IMR-90 (cell line): Measurements from ENCODE around the gene RNH1. TPM values are rescaled to one million over a fixed set of nuclear protein-coding genes. Genes with fewer than 3 reads are reported as not detected.

Experiments used
- ATAC-seq: fragments of 200-7000 bp; cut with Tn5 transposase; 2 replicates; pipeline ENCODE4 v1.9.1; 2020; ENCODE audit warnings: low read depth, mild to moderate bottlenecking, moderate library complexity
- BruUV-seq: library from RNA; stranded (reverse); fragments of 400-500 nt; replicated peaks from 2 replicates; lab custom pipeline; 2021; lab: Mats Ljungman, UMichigan
- CTCF ChIA-PET: fragments of 300-600 bp; formaldehyde crosslinking; extraction: SDS; loops from one replicate; lab custom pipeline; 2021; ENCODE audit warnings: antibody characterized with exemption; lab: Yijun Ruan, JAX
- POLR2A ChIA-PET: fragments of 300-600 bp; sonication (Branson Sonifier 250); formaldehyde crosslinking; loops from one replicate; lab custom pipeline; 2022; ENCODE audit warnings: antibody characterized with exemption; ENCODE audit not compliant: unreplicated experiment; lab: Charles Lee
- DNase-seq: peaks from one replicate; pipeline ENCODE4 v3.0.0; 2013
- H2AFZ ChIP-seq: replicated peaks from 2 replicates; pipeline ENCODE3; 2013; ENCODE audit warnings: low read length, mild to moderate bottlenecking; ENCODE audit not compliant: poor library complexity
- H2AK5ac ChIP-seq: 2 replicates; pipeline ENCODE4 v1.6.1; 2013; ENCODE audit warnings: low read depth, low read length, inconsistent platforms
- H2AK9ac ChIP-seq: replicated peaks from 2 replicates; pipeline ENCODE3; 2013; ENCODE audit warnings: mild to moderate bottlenecking, low read depth, low read length, moderate library complexity; ENCODE audit not compliant: poor library complexity
- H2BK120ac ChIP-seq: 2 replicates; pipeline ENCODE4 v1.6.1; 2013; ENCODE audit warnings: low read depth, low read length, inconsistent platforms
- H2BK15ac ChIP-seq: 3 replicates; pipeline ENCODE4 v1.6.1; 2013; ENCODE audit warnings: low read depth, low read length, inconsistent platforms
- H2BK20ac ChIP-seq: 2 replicates; pipeline ENCODE4 v1.6.1; 2013; ENCODE audit warnings: low read depth, mild to moderate bottlenecking, inconsistent platforms, low read length, moderate library complexity
- H2BK5ac ChIP-seq: 2 replicates; pipeline ENCODE4 v1.6.1; 2013; ENCODE audit warnings: mild to moderate bottlenecking, low read depth, low read length, inconsistent platforms; ENCODE audit not compliant: poor library complexity, severe bottlenecking
- H3K14ac ChIP-seq: replicated peaks from 2 replicates; pipeline ENCODE4 v1.6.1; 2013; ENCODE audit warnings: low read depth, low read length, inconsistent platforms
- H3K18ac ChIP-seq: 2 replicates; pipeline ENCODE4 v1.6.1; 2013; ENCODE audit warnings: low read depth, low read length, control low read depth
- H3K23ac ChIP-seq: 2 replicates; pipeline ENCODE4 v1.6.1; 2013; ENCODE audit warnings: low read depth, low read length, inconsistent platforms
- H3K27ac ChIP-seq: 2 replicates; pipeline ENCODE4 v1.5.1; 2013; ENCODE audit warnings: mild to moderate bottlenecking, control low read depth, low read length; ENCODE audit not compliant: insufficient read depth
- H3K27me3 ChIP-seq: 2 replicates; pipeline ENCODE4 v1.6.1; 2013; ENCODE audit warnings: low read length; ENCODE audit not compliant: control insufficient read depth, insufficient read depth
- H3K36me3 ChIP-seq: 2 replicates; pipeline ENCODE4 v1.6.1; 2013; ENCODE audit warnings: low read length, mixed read lengths; ENCODE audit not compliant: control insufficient read depth, insufficient read depth
- H3K4ac ChIP-seq: 2 replicates; pipeline ENCODE4 v1.6.1; 2013; ENCODE audit warnings: low read depth, low read length, inconsistent platforms
- H3K4me1 ChIP-seq: 2 replicates; pipeline ENCODE4 v1.6.1; 2013; ENCODE audit warnings: low read length, mixed read lengths; ENCODE audit not compliant: control insufficient read depth, insufficient read depth
- H3K4me2 ChIP-seq: 2 replicates; pipeline ENCODE4 v1.6.1; 2013; ENCODE audit warnings: low read depth, mild to moderate bottlenecking, control low read depth, low read length, moderate library complexity
- H3K4me3 ChIP-seq: 2 replicates; pipeline ENCODE4 v1.5.1; 2013; ENCODE audit warnings: low read depth, mild to moderate bottlenecking, control low read depth, low read length, moderate library complexity; ENCODE audit not compliant: insufficient read depth
- H3K56ac ChIP-seq: 2 replicates; pipeline ENCODE4 v1.6.1; 2013; ENCODE audit warnings: low read length, inconsistent platforms; ENCODE audit not compliant: insufficient read depth; ENCODE audit errors: extremely low read depth
- H3K79me1 ChIP-seq, 2 experiments: 2 replicates each; pipeline ENCODE4 v1.6.1; 2013; ENCODE audit warnings: low read length in 2 of 2, inconsistent platforms in 1 of 2, low read depth in 1 of 2
- H3K9ac ChIP-seq: 2 replicates; pipeline ENCODE4 v1.6.1; 2013; ENCODE audit warnings: low read depth, low read length, control low read depth
- H3K9me1 ChIP-seq: 2 replicates; pipeline ENCODE4 v1.6.1; 2013; ENCODE audit warnings: low read length, inconsistent platforms; ENCODE audit not compliant: insufficient read depth
- H3K9me3 ChIP-seq: 2 replicates; pipeline ENCODE4 v1.6.1; 2013; ENCODE audit warnings: low read length; ENCODE audit not compliant: control insufficient read depth, insufficient read depth
- H4K20me1 ChIP-seq: 2 replicates; pipeline ENCODE4 v1.6.1; 2013; ENCODE audit warnings: low read length, inconsistent platforms; ENCODE audit not compliant: insufficient read depth
- H4K5ac ChIP-seq: 2 replicates; pipeline ENCODE4 v1.6.1; 2013; ENCODE audit warnings: mild to moderate bottlenecking, low read depth, low read length, control low read depth
- H4K8ac ChIP-seq, 2 experiments: 2 replicates each; pipeline ENCODE4 v1.6.1; 2013; ENCODE audit warnings: low read depth in 2 of 2, low read length in 2 of 2, control low read depth in 1 of 2, inconsistent platforms in 1 of 2
- H4K91ac ChIP-seq: 2 replicates; pipeline ENCODE4 v1.6.1; 2013; ENCODE audit warnings: low read depth, low read length, inconsistent platforms; ENCODE audit not compliant: insufficient read depth
- BHLHE40 ChIP-seq: fragments of 150-350 bp; IDR thresholded peaks from 2 replicates; pipeline ENCODE4 v1.6.1; 2016; ENCODE audit warnings: mild to moderate bottlenecking, low read depth, low read length
- CHD1 ChIP-seq: IDR thresholded peaks from 2 replicates; pipeline ENCODE4 v1.6.1; 2012; ENCODE audit warnings: low read depth, low read length, improper control_type of control experiment
- ELK1 ChIP-seq: fragments of 150-350 bp; IDR thresholded peaks from 2 replicates; pipeline ENCODE4 v1.6.1; 2016; ENCODE audit warnings: low read depth, mild to moderate bottlenecking, low read length, moderate library complexity, borderline replicate concordance
- FOS ChIP-seq: fragments of 150-350 bp; IDR thresholded peaks from 2 replicates; pipeline ENCODE4 v1.6.1; 2016; ENCODE audit warnings: low read depth, low read length
- MAFK ChIP-seq: IDR thresholded peaks from 2 replicates; pipeline ENCODE4 v1.6.1; 2012; ENCODE audit warnings: low read depth, low read length, improper control_type of control experiment
- MAZ ChIP-seq: IDR thresholded peaks from 2 replicates; pipeline ENCODE4 v1.6.1; 2012; ENCODE audit warnings: low read depth, mild to moderate bottlenecking, low read length, improper control_type of control experiment, moderate library complexity, borderline replicate concordance
- MXI1 ChIP-seq: IDR thresholded peaks from 2 replicates; pipeline ENCODE4 v1.6.1; 2012; ENCODE audit warnings: low read depth, mild to moderate bottlenecking, low read length, moderate library complexity, borderline replicate concordance
- POLR2A ChIP-seq: IDR thresholded peaks from 2 replicates; pipeline ENCODE4 v1.6.1; 2012; ENCODE audit warnings: mild to moderate bottlenecking, low read depth, low read length
- RAD21 ChIP-seq: IDR thresholded peaks from 2 replicates; pipeline ENCODE4 v1.6.1; 2012; ENCODE audit warnings: low read length, improper control_type of control experiment
- RCOR1 ChIP-seq: IDR thresholded peaks from 2 replicates; pipeline ENCODE4 v1.6.1; 2012; ENCODE audit warnings: mild to moderate bottlenecking, low read length, improper control_type of control experiment; ENCODE audit not compliant: insufficient replicate concordance
- SMC3 ChIP-seq: fragments of 150-350 bp; IDR thresholded peaks from 2 replicates; pipeline ENCODE4 v1.6.1; 2016; ENCODE audit warnings: low read depth, mild to moderate bottlenecking, antibody characterized with exemption, low read length, moderate library complexity
- USF2 ChIP-seq: fragments of 150-350 bp; IDR thresholded peaks from 2 replicates; pipeline ENCODE4 v1.6.1; 2017; ENCODE audit warnings: mild to moderate bottlenecking, antibody characterized with exemption, low read length, low read depth
- WGBS, 2 experiments: methylation state at CpG; one replicate each; pipeline versions ENCODE4 v1.1.5 to v1.1.7; 2013; ENCODE audit warnings: missing lambda C conversion rate in 2 of 2; ENCODE audit not compliant: insufficient read length in 1 of 2; ENCODE audit errors: extremely low coverage in 2 of 2; 5-methylcytosine and 5-hydroxymethylcytosine counted together
- dilution Hi-C: fragments of 300-500 bp; cut with HindIII; formaldehyde crosslinking; loops from one replicate; pipeline ENCODE4 v1.14.3; 2018; ENCODE audit warnings: low sequenced_read_pairs; ENCODE audit not compliant: unreplicated experiment
- in situ Hi-C: fragments of 300-500 bp; cut with MboI; formaldehyde crosslinking; loops from 3 replicates; pipeline ENCODE4 v1.14.3; 2019; ENCODE audit warnings: low sequenced_read_pairs, inconsistent platforms, mixed read lengths
- intact Hi-C: fragments of 100-400 bp; cut with micrococcal nuclease; formaldehyde crosslinking; loops from 2 replicates; pipeline ENCODE4 v1.10.0; 2022
- polyA plus RNA-seq, 3 experiments: library from polyadenylated mRNA; depleted of rRNA; stranded (reverse); fragments of >200 nt; gene quantifications; 2 replicates each; pipeline ENCODE4 v1.2.3, GENCODE V29; 2012; ENCODE audit warnings: low replicate concordance in 1 of 3
- total RNA-seq: library from RNA; depleted of rRNA; stranded (reverse); fragments of >200 nt; gene quantifications from 2 replicates; pipeline ENCODE4 v1.2.3, GENCODE V29; 2012
- TF ChIP-seq, protein P1 (sequence below): conservative IDR thresholded peaks from 2 replicates; pipeline ENCODE4 v1.5.1; 2012; ENCODE audit warnings: mild to moderate bottlenecking, low read depth, low read length, improper control_type of control experiment

RNH1 gene
- total and polyA plus RNA-seq, 2 of the 4 experiments (the other 2 are of a cell fraction): 138 to 247 TPM

DNA sequence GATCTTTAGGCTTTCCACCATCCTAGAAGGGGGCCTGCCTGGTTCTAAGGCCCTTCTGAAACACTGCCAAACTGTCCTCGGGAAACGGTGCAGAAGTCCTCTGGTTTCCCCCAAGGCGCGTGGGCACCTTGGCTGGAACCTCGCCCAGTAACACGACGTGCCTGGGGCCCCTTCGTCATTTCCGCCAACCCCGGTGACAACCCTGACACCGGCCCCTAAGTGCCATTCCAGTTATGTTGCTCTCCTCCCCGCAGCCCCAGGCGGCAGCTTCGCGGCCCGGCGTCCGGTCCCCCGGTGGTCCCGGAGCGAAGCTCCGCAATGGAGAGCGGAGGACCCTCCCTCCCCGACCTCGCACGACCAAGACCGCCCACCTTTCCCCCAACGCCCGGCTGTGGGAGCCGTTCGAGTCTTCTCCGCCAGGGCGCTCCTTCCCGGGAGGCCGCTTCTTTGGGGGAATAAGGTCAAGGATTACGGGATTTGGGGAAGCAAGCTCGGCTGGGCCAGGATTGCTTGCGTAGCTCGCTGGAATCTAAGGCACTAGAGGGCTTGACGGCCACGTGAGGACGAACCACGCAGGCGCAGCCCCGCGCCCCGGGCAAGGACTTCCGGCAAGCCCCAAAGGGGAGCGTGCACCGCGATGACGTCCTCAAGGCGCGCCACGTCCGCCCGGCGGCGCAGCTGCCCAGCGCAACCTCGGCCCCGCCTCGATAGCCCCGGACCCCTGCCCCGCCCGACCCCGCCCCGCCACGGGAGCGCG, 626 bp downstream of the RNH1 start:
- H4K20me1 ChIP-seq: peaks cover 8% of the 10 kb centered on the region
- H3K9me3 ChIP-seq: no peaks in the 10 kb centered on the region
- DNase-seq: peak; percentile 98
- BruUV-seq: no TSS peak
- peak overlapping the region; percentile 87 to 99 for H4K8ac ChIP-seq
- H3K9ac ChIP-seq: peak overlapping the region; percentile 98
- CTCF ChIA-PET: interaction anchor here (1.0 kb wide), 1 partner anchor 13 kb away, joined by 3 read pairs; no protein-coding TSS in a partner anchor
- H3K36me3 ChIP-seq: peaks cover 10% of the 10 kb centered on the region; the same call in 1 of the 2 replicates
- WGBS, 2 experiments: 0% methylated on average over 25 of the region's 71 CpGs; no CpG with 5 or more reads in 1 of the 2 experiments
- peak overlapping the region; percentile 59; the same call in 1 of the 2 replicates for H2BK20ac ChIP-seq
- dilution Hi-C loops: no loop called here
- H2AK9ac ChIP-seq: peak overlapping the region; percentile 100
- H3K56ac ChIP-seq: peak overlapping the region; percentile 98
- no peaks in the 10 kb centered on the region for H3K27me3 ChIP-seq
- peaks cover 12% of the 10 kb centered on the region for H3K4me1 ChIP-seq
- peak overlapping the region; percentile 100 for H3K4ac ChIP-seq
- H4K5ac ChIP-seq: peak overlapping the region; percentile 65
- peak overlapping the region; percentile 100 for H2BK5ac ChIP-seq
- intact Hi-C loops: loop anchor here (2.0 kb wide), 1 partner anchor 56 kb away; the partner anchor contains the start of gene PTDSS2
- peak overlapping the region; percentile 99 for H3K27ac ChIP-seq
- H4K91ac ChIP-seq: peak overlapping the region; percentile 99
- H3K9me1 ChIP-seq: peaks cover 5% of the 10 kb centered on the region
- peak overlapping the region; percentile 99 for H3K23ac ChIP-seq
- in situ Hi-C loops: no loop called here
- peak overlapping the region; percentile 87 for H2BK120ac ChIP-seq
- H2AK5ac ChIP-seq: peak overlapping the region; percentile 97
- H3K79me1 ChIP-seq: peaks cover 24 to 70% of the 10 kb centered on the region in 2 experiments
- H3K18ac ChIP-seq: peak overlapping the region; percentile 26; the same call in 1 of the 2 replicates
- H3K14ac ChIP-seq: peak overlapping the region; percentile 100
- H3K4me3 ChIP-seq: peak overlapping the region; percentile 97
- POLR2A ChIA-PET: no interaction called here
- peak; percentile 77 for ATAC-seq
- H2AFZ ChIP-seq: peak overlapping the region; percentile 100
- H3K4me2 ChIP-seq: peak overlapping the region; percentile 87
- peak overlapping the region; percentile 51; the same call in 1 of the 3 replicates for H2BK15ac ChIP-seq
- TF ChIP-seq, protein P1, sequence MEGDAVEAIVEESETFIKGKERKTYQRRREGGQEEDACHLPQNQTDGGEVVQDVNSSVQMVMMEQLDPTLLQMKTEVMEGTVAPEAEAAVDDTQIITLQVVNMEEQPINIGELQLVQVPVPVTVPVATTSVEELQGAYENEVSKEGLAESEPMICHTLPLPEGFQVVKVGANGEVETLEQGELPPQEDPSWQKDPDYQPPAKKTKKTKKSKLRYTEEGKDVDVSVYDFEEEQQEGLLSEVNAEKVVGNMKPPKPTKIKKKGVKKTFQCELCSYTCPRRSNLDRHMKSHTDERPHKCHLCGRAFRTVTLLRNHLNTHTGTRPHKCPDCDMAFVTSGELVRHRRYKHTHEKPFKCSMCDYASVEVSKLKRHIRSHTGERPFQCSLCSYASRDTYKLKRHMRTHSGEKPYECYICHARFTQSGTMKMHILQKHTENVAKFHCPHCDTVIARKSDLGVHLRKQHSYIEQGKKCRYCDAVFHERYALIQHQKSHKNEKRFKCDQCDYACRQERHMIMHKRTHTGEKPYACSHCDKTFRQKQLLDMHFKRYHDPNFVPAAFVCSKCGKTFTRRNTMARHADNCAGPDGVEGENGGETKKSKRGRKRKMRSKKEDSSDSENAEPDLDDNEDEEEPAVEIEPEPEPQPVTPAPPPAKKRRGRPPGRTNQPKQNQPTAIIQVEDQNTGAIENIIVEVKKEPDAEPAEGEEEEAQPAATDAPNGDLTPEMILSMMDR: no peak; the same call in 1 of the 2 replicates
- TF ChIP-seq SMC3 (no peak), BHLHE40 (peak; percentile 82), MAFK (no peak), FOS (no peak), USF2 (peak; percentile 96), CHD1 (peak; percentile 46), RCOR1 (no peak), ELK1 (peak; percentile 54), POLR2A (peak; percentile 91), RAD21 (no peak), MXI1 (peak; percentile 83), MAZ (peak; percentile 81; the same call in 1 of the 2 replicates)
